Tibial artery (tissue), 4 donors: Measurements from ENCODE around the gene NASP.

ENCODE experiments used
- DNase-seq, 2 donors: peaks; one replicate each; pipeline ENCODE4 v3.0.0-alpha.2; 2019
- H3K27ac ChIP-seq, 2 donors: fragments of 200-600 bp; sonication (generic) in 1 of 2; 1 replicate in 1 of 2; 2 replicates in 1 of 2; pipeline ENCODE4 v1.5.1; 2018 to 2019; ENCODE audit warnings: mild to moderate bottlenecking in 1 of 2
- H3K27me3 ChIP-seq, 2 donors: fragments of 200-600 bp; sonication (generic) in 1 of 2; one replicate each; pipeline versions ENCODE4 v1.5.1 to v1.6.0; 2016 to 2019
- H3K36me3 ChIP-seq, 3 donors: fragments of 200-600 bp; sonication (generic) in 2 of 3; one replicate each; pipeline ENCODE4 v1.5.1; 2016 to 2019; ENCODE audit warnings: mild to moderate bottlenecking in 2 of 3
- H3K4me1 ChIP-seq, 4 donors: fragments of 200-600 bp; sonication (generic) in 2 of 4; 1 replicate in 3 of 4; 2 replicates in 1 of 4; pipeline ENCODE4 v1.5.1; 2016 to 2019
- H3K4me3 ChIP-seq, 2 donors: fragments of 200-600 bp; sonication (generic) in 1 of 2; 1 replicate in 1 of 2; 2 replicates in 1 of 2; pipeline ENCODE4 v1.5.1; 2018 to 2019; ENCODE audit warnings: mild to moderate bottlenecking in 2 of 2
- H3K9me3 ChIP-seq, 3 donors: fragments of 200-600 bp; sonication (generic) in 1 of 3; one replicate each; pipeline ENCODE4 v1.5.1; 2016 to 2019
- intact Hi-C: fragments of 100-400 bp; cut with DNase I; formaldehyde crosslinking; loops from one replicate; pipeline ENCODE4 v1.15.0; 2023; ENCODE audit warnings: low total_unique reads
- TF ChIP-seq, protein P1 (sequence below), 2 experiments: fragments of 200-600 bp in 1 of 2; fragments of 450-650 bp in 1 of 2; IDR thresholded peaks; one replicate each; pipeline ENCODE4 v1.5.1; 2017 to 2019; ENCODE audit warnings: antibody characterized with exemption in 2 of 2, mild to moderate bottlenecking in 1 of 2, moderate library complexity in 1 of 2

Gene NASP

DNA sequence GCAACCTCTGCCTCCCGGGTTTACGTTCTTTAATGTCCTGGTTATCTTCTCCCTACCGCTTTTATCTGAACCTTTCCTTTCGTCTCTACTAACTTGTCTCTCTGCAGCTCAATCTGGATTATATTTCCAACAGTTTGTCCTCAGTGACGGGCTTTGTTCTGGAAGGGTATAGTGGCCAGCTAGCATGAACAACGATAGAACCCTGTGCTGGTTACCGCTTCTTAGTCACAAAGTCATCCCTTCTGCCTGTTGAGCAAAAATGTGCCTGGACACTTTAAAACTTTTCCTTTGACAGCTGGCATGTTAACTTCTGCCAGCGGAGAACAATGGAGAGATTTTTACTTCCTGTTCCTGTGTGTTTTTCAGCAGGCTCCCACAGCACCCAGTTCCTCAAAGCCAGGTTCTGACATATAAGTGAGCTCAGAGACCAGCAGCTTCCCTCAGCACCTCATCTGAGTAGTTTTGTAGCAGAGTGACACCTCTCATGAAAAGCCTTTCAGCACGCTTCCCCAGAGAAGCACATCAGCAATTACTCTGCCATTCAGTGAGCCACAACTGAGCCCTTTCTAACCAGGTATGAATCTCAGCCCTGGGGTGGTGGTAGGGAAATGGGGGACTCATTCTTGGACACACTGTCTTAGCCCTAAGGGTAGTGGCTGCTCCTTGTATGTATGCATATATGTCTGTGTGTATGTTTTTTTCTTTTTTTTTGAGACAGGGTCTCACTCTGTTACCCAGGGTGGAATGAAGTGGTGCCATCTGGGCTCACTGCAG is 63.6 kb downstream of the NASP start:
- no peaks in the 10 kb centered on the region for H3K9me3 ChIP-seq
- H3K27ac ChIP-seq = no peak overlapping the region
- H3K4me1 ChIP-seq = no peaks in the 10 kb centered on the region
- intact Hi-C loops = no loop called here
- no peak overlapping the region for H3K4me3 ChIP-seq
- no peak for DNase-seq
- H3K27me3 ChIP-seq = no peaks in the 10 kb centered on the region
- H3K36me3 ChIP-seq = peaks cover 23 to 41% (median 40%) of the 10 kb centered on the region in 3 donors
- TF ChIP-seq, protein P1, sequence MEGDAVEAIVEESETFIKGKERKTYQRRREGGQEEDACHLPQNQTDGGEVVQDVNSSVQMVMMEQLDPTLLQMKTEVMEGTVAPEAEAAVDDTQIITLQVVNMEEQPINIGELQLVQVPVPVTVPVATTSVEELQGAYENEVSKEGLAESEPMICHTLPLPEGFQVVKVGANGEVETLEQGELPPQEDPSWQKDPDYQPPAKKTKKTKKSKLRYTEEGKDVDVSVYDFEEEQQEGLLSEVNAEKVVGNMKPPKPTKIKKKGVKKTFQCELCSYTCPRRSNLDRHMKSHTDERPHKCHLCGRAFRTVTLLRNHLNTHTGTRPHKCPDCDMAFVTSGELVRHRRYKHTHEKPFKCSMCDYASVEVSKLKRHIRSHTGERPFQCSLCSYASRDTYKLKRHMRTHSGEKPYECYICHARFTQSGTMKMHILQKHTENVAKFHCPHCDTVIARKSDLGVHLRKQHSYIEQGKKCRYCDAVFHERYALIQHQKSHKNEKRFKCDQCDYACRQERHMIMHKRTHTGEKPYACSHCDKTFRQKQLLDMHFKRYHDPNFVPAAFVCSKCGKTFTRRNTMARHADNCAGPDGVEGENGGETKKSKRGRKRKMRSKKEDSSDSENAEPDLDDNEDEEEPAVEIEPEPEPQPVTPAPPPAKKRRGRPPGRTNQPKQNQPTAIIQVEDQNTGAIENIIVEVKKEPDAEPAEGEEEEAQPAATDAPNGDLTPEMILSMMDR (IDR thresholded peaks at IDR 0.05) = no peak

DNA sequence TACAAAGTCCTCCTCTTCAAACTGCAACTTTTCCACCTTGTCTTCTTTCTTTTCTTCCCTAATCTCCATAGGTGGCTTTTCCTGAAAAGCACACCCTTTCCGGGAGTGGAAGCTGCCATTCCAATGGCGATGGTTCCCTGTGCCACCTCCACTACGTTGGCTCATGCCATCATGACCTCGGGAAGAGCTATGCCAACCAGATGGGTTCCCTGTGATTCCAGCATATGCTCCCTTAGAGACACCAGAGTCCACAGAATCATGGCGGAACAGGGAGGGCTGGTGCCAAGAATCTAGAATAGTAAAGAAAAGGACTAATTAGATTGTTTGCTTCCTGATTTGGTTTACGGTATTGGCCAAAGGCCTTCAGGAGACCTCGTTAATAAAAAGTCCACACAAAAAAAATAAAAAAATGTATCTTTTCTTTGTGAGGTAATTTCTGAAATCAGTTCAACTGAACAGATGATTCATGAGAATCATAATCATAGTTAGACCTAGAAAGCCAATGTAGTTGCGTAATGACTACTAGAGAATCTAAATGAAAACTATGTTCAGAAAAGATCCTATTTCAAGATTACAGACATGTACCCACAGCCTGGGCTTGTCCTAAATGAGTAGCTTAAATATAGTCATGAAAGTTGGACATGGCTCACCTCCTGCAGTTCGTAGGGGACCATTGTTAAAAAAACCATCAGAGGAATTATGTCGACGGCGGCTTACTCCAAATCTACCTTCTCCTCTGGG is 70.9 kb downstream of the NASP start:
- no peak overlapping the region for H3K4me3 ChIP-seq
- intact Hi-C loops = no loop called here
- H3K9me3 ChIP-seq = no peaks in the 10 kb centered on the region
- TF ChIP-seq, protein P1 (IDR thresholded peaks at IDR 0.05) = no peak
- H3K27me3 ChIP-seq = no peaks in the 10 kb centered on the region
- H3K36me3 ChIP-seq = peaks cover 73 to 96% (median 85%) of the 10 kb centered on the region in 3 donors
- H3K4me1 ChIP-seq = peaks cover 0 to 1% (median 0%) of the 10 kb centered on the region in 4 donors
- no peak overlapping the region for H3K27ac ChIP-seq
- DNase-seq = no peak

GRCh38 chr1:45656573-45657226 is 72.9 kb downstream of the NASP start:
- intact Hi-C loops = no loop called here
- Histone ChIP-seq H3K4me1 (peaks cover 0 to 15% (median 3%) of the 10 kb centered on the region in 4 donors), H3K36me3 (peaks cover 71 to 86% (median 77%) of the 10 kb centered on the region in 3 donors), H3K9me3 (no peaks in the 10 kb centered on the region), H3K4me3 (no peak overlapping the region), H3K27me3 (no peaks in the 10 kb centered on the region), H3K27ac (no peak overlapping the region)
- TF ChIP-seq, protein P1 (IDR thresholded peaks at IDR 0.05) = no peak
- DNase-seq = no peak

DNA sequence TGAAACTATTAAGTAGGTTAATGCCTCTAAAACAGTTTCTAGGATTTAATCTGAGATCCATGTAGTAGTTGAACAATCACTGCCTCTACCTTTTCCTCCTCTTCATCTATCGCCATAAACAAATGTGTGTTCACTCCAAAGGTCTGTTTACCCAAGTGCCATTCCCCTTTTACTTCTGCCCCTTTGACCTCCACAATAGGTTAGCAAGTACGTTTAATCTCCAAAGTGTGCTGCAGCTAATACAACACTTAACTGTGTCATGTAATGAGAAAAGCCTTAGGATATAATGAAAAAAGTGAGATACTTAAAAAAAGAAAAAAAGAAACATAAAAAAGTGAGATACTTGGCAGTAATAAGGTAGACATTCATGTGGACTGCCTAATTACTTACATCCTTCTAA is 74.3 kb downstream of the NASP start:
- intact Hi-C loops = no loop called here
- no peak for DNase-seq
- Histone ChIP-seq H3K27ac (no peak overlapping the region), H3K9me3 (no peaks in the 10 kb centered on the region), H3K27me3 (no peaks in the 10 kb centered on the region), H3K36me3 (peaks cover 63 to 71% (median 63%) of the 10 kb centered on the region in 3 donors), H3K4me1 (peaks cover 0 to 25% (median 3%) of the 10 kb centered on the region in 4 donors), H3K4me3 (no peak overlapping the region)
- TF ChIP-seq, protein P1 (IDR thresholded peaks at IDR 0.05) = no peak

GRCh38 chr1:45659222-45659621 is 75.4 kb downstream of the NASP start:
- Histone ChIP-seq H3K9me3 (no peaks in the 10 kb centered on the region), H3K36me3 (peaks cover 54 to 61% (median 56%) of the 10 kb centered on the region in 3 donors), H3K4me1 (peaks cover 0 to 25% (median 3%) of the 10 kb centered on the region in 4 donors), H3K27ac (no peak overlapping the region), H3K4me3 (no peak overlapping the region), H3K27me3 (no peaks in the 10 kb centered on the region)
- intact Hi-C loops = no loop called here
- no peak for DNase-seq
- TF ChIP-seq, protein P1 (IDR thresholded peaks at IDR 0.05) = no peak
